Midbrain (tissue), 1 donor: ENCODE results near the gene SDK1.

Source experiments
- DNase-seq: peaks from one replicate; lab custom pipeline; 2025; lab: John Stamatoyannopoulos, UW

Gene SDK1

GRCh38 chr7:4178416-4178815 lies 877.4 kb downstream of the SDK1 start:
- no peak for DNase-seq

GRCh38 chr7:4178916-4179687 lies 878.0 kb downstream of the SDK1 start:
- no peak for DNase-seq

DNA sequence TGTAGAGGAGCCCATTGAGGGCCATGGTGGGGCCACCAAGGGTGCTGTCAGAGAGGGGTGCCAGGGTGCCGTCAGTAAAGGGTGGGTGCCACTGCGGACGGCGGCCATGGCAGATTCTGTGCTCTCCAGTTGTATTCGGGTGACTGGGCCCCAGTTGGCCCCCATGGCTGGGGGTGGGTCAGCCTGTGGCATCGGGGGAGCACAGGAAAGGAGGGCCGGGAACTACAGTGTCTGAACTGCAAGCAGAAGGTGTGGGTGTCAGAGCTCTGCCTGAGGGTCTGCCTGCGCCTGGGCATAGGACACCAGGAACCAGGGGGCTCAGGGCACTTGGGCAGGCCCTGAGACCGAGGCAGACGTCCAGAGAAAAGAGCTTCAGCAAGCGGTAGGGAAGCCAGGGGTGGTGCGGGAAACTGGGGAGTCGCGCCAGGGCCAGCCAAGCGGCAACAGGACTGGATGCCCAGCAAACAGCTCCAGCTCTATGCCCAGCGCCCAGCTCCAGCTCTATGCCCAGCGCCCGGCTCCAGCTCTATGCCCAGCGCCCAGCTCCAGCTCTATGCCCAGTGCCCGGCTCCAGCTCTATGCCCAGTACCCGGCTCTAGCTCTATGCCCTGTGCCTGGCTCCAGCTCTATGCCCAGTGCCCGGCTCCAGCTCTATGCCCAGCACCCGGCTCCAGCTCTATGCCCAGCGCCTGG lies 878.8 kb downstream of the SDK1 start:
- DNase-seq, result no peak

GRCh38 chr7:4181446-4181845 lies 880.4 kb downstream of the SDK1 start:
- no peak for DNase-seq

- DNase-seq, result no peak
Measured at GRCh38 chr7:4182605-4183300, 881.7 kb downstream of the SDK1 start.

DNA sequence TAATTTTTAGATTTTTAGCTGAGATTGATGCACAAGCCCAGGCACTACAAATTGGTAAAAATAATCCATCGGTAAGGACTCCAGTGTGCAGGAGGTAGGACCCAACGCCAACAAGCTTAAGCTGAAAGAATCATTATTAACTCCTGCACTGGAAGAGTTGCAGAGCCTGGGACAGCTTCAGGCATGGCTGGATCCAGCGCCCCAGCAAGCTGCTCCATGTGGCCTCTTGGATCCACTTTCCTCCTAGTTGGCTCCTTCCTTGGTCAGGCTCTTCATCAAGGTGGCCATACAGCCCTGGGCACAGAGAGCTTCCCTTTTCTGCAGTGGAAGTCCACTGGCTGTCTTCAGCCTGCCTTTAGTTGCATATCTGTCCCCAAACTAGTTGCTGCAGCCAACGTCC lies 883.6 kb downstream of the SDK1 start:
- DNase-seq, result no peak

GRCh38 chr7:4185136-4185535 lies 884.1 kb downstream of the SDK1 start:
- no peak for DNase-seq

- DNase-seq, result no peak
Measured at GRCh38 chr7:4185721-4186512, 884.9 kb downstream of the SDK1 start.

DNA sequence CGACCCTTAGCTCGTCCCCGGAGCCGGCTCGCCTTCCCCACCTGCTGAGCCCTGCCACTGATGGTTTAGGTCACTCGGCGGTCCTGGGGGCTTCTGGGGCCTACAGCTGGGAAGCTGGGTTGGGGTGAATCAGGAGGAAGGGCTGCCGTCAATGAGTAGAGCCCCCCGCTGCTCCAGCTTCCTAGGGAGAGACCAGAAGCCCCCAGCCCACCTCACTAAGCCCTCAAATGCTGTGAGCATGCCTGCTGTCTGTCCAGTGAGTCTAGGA lies 885.4 kb downstream of the SDK1 start:
- no peak for DNase-seq

DNA sequence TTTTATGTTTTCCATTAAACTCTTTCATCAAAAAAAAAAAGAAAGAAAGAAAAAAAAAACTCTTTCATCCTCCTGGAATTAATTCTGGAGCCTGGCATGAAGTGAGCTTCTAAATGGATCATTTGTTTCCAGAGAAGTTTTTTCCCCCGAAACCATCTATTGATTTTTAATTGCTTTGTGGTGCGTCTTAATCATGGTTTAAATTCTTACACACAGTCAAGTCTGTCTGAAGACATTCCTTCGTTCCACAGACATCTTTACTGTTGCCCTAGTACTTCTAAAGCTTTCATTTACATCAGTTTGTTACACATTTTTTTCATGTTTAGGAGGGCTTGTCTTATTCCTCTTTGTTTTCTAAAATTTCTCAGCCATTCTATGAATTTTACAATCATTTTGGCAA lies 887.6 kb downstream of the SDK1 start:
- no peak for DNase-seq

DNA sequence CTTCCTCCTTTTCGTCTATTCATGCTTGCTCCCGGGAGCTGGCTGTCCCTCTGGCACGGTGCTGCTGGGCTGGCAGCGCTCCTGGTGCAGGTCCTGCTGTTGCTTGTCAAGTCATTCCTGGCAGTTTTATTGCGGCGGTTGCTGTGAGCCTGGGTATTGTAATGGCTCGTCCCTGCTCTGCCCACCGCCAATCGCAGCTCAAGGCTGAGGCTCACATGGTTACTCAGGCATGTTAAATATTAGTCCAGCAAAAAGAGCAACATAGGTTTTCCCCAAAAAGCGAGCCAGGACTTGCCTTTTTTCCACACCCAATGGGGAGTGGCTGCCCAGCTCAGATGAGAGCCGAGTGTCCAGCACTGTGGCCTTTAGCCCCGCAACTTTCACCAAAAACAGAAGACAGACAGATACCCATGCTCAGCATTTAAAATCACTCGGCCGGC lies 888.1 kb downstream of the SDK1 start:
- peak; percentile 67 for DNase-seq

GRCh38 chr7:4190010-4190981 lies 889.2 kb downstream of the SDK1 start:
- no peak for DNase-seq

DNA sequence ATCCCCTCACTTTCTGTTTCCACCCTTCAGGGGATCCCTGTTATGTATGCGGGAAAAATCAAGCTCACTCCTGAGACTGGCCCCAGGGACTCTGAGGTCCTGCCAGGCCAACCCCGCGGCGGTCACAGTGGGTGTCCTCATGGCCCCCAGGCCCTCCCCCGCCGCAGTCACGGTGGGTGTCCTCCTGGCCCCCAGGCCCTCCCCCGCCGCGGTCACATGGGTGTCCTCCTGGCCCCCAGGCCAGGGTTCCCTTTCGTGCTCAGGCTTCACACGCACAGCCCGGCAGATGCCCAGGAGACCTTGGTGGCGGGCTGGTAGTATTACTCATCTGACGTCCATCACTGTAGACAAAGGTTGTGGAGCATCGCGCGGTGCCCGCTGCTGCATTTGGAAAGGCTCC lies 890.0 kb downstream of the SDK1 start:
- no peak for DNase-seq

DNA sequence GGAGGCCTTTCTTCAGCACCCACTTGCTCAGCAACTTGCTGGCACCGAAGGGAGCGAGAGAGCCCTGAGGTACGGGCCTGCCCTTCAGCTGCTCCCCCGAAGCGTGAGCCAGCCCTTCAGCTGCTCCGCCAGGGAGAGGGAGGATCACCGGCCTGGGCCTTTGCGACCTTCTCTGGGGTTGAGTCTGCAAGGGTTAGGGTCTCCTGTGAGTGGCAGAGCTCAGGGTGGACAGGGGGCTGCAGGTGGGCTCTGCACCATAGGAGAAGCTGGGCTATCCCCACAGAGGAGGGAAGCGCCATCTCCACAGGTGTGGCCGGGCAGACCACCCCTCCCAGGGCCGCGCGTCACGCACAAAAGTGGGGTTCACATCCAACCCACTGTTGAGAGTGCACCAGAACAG lies 890.5 kb downstream of the SDK1 start:
- DNase-seq, result no peak

GRCh38 chr7:4195660-4196059 lies 894.6 kb downstream of the SDK1 start:
- no peak for DNase-seq

DNA sequence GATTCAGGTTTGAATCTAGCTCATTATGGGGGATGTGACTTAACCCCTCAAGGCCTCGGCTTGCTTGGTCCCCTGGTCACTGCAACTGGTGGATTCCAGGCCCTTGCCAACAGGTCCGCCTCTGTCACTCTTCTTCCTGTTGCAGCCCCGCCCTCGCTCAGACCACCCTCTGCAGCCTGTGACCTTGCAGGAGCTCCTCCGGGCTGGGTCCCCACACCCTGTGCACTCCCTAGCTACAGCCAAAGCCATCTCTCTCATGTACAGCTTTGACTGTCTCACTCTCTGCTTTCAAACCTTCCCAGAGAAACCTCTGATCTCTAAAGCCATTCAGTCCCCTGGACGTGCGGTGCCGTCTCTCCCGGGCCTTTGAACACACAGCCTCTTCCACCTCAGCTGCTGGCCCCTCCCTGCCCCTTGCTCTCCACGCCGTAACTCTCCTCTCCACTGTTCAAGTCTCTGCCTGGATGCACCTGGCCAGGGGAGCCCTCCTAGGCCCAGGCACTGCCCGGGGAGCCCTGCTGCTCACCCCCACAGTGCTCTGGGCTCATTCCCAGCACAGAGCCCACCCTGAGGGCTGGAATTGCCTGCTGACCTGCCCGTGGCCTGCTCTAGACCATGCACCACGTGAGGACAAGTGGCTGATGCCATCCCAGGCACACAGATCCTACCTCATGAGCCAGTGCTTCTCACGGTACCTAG lies 895.2 kb downstream of the SDK1 start:
- DNase-seq, result no peak

DNA sequence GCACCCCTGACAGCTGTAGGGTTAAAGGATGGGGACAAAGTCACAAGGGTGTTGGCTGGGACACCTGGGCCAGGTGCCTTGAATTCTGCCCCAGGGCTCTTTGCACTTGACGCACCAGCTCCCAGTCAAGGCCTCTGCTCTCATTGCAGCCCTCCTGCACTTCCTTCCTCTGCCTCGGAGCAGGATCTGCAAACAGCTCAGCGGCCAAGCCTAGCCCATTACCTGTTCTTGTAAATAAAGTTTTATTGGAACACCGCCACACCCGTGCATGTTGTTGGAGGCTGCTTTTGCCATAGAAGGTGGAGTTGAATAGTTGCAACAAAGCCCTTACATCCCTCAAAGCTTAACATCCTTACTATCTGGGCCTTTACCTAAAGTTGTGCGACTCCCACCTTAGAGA lies 897.2 kb downstream of the SDK1 start:
- DNase-seq, result no peak

GRCh38 chr7:4200546-4201094 lies 899.6 kb downstream of the SDK1 start:
- no peak for DNase-seq

DNA sequence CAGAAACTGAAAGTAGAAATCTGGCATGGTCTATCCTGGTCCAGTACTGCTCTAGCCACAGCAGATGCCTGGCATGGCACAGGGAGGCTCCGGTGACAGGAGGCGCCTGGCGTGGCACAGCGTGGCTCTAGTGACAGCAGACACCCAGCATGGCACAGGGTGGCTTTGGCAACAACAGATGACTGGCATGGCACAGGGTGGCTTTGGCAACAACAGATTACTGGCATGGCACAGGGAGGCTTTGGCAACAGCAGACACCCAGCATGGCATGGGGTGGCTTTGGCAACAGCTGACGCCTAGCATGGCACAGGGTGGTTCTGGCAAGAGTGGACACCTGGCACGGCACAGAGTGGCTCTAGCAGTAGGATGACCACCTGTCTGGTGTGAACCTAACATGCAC lies 900.5 kb downstream of the SDK1 start:
- no peak for DNase-seq

DNA sequence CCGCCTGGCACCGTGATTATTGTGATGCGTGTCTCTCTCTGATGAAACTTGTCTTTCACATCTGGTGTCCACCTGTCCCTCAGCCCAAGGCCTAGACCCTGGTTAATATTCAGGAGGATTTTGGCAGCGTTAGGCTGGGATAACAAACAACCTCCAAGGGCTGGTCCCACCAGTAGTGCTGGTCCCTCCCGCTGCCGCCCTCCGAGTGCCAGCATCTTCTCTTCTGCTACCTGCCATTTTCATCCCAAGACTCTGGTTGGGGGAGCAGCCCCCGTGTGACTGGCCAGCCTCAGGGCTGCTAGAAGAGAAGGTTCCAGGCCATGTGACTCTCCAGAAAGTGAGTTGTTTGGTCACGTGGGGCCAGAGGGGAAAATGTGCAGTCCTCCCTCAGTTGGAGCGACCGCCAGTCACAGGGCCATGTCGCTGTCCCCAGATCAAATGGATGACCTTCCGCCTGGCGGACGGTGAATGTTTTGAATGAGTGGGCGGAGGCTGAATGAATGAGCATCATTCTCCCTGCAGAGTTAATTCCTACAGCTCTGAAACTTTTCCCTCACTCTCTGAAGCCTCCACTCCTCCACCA lies 901.2 kb downstream of the SDK1 start:
- DNase-seq, result no peak
